ENCODE results near the gene APOBR.
"Not testable (repeated sequence)": the region's sequence is repeated elsewhere in the genome, so short reads cannot be mapped to it uniquely, and the experiment has no call there.

The APOBR gene

DNA sequence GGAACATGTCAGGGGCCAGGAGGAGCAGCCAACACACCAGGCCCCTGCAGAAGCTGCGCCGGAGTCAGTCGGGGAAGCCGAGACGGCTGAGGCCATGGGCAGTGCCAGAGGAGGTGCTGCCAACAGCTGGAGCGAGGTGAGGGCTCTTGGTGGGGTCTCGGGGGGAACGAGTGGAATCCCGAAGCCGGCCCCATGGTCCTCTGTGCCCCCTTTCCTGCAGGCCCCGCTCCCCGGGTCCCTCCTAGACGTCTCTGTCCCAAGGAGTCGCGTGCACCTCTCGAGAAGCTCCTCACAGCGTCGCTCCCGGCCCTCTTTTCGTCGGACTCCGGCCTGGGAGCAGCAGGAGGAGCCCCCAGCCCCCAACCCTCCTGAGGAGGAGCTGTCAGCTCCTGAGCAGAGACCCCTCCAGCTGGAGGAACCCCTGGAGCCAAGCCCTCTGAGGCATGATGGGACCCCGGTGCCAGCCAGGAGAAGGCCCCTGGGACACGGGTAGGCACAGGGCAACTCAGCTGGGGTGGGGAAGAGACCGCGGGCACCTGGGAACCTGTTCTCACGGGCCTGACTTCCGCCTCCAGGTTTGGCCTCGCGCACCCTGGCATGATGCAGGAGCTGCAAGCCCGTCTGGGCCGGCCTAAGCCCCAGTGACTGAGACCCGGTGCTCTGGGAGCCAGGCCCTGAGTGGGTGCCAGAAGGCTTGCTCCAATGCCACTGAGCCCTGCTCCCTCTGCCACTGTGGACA is 3.6 kb downstream of the APOBR start:
- no peak for DNase-seq (ENCODE audit: low read depth)

DNA sequence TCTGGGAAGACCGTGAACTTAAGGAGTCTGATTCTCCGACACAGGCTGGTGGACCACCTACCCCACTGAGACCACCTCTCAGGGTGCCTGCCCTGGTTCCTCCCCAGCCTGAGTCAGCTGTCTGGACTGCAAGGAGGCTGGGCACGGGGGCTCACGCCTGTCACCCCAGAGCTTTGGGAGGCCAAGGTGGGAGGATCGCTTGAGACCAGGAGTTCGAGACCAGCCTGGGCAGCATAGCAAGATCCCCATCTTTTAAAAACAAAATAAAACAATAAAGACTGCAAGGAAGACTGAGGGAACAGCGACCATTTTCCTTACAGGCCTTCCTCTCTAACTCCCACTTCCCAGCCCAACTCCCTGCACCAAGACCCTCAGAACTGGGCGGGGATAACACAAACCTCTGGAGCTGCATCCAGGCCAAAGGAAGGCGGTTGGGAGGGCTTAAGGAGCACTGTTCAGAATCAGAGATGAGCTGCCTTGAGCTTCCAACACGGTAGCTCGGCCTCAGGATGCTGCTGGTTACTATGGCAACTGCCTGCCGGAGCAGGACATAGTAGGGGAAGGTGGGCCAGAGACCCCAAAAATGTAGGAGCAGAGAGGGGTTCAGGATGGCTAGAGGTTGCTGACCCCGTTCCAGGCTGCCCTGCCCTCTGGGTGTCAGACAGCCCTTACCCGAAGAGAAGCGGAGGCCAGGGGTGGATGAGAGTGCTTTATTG is 4.4 kb downstream of the APOBR start:
- no peak for DNase-seq (ENCODE audit: low read depth)

- no peak for DNase-seq (ENCODE audit: low read depth)
Observed at GRCh38 chr16:28499854-28500253, 5.4 kb downstream of the APOBR start.

DNA sequence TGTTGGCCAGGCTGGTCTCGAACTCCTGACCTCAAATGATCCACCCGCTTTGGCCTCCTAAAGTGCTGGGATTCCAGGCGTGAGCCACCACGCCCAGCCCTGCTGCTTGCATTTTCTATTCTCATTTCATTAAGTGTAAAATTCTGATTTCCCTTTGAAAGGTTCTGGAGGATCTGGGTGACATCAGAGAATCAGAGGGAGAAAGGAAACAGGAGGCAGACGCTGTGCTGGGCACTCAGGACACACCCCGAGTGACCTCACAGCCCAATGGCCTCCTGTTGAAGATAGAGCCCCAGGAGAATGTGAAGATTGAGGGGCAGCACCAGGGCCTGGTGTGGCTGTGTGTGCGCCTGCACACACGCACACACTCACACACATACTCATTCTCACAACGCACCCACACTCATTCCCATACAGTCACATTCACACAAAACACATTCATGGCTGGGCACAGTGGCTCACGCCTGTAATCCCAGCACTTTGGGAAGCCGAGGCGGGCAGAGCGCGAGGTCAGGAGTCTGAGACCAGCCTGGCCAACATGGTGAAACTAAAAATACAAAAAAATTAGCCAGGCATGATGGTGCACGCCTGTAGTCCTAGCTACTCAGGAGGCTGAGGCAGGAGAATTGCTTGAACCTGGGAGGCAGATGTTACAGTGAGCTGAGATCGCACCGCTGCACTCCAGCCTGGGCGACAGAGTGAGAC is 6.2 kb downstream of the APOBR start:
- DNase-seq (ENCODE audit: low read depth): not testable (repeated sequence)

GRCh38 chr16:28501258-28502232 is 7.1 kb downstream of the APOBR start:
- no peak for DNase-seq (ENCODE audit: low read depth)

DNA sequence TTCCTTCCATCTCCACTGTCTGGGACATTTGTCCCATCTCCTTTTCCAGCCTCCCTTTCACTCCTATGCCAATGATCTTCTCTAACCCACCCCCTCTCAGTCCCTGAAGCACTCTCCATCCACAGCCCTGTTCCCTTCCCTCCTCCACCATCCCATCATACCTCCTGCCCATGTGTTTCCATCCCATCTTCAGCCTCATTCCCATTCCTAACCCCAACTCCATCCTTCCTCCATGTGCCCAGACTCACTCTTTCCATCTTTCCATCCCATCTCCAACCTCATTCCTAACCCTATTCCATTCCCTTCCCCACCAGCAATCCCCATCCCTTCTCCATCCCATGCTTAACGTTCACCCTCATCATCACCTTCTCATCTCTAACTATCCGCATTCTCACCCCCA is 7.8 kb downstream of the APOBR start:
- no peak for DNase-seq (ENCODE audit: low read depth)

DNA sequence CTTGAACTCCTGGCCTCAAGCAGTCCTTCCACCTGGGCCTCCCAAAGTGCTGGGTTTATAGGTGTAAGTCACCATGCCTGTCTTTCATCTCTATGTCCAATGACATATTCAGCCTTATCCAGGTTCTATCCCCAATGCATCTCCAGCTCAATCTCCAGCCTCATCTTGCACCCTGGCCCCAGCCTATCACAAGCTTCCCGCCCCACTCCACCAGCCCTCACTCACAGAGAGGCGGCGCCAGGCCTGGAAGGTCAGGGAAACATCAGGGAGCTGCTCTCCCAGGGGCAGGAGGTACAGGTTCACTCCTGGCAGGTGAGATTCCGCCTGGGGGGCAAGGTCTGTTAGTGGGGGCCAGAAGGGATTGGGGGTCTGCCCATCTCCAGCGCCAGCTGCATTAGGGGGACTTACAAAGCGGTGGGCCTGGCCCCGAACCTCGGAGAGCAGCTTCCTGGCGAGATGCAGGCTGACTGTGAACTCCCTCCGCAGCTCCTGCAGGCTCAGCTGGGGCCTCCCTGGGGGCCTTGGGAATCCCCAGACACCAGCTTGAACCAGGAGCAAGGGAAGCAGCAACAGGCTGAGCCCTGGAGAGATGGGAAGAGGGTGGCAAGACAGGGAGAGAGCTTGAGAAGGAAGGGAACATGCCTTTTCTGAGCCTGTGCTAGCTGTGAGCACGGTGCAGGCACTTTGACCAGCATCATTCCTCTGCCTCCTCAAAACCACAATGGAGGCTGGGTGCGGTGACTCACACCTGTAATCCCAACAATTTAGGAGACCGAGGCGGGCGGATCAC is 9.2 kb downstream of the APOBR start:
- DNase-seq (ENCODE audit: low read depth): no peak

- no peak for DNase-seq (ENCODE audit: low read depth)
Observed at GRCh38 chr16:28504707-28505404, 10.4 kb downstream of the APOBR start.

- DNase-seq (ENCODE audit: low read depth): no peak
Observed at GRCh38 chr16:28505489-28506137, 11.2 kb downstream of the APOBR start.

DNA sequence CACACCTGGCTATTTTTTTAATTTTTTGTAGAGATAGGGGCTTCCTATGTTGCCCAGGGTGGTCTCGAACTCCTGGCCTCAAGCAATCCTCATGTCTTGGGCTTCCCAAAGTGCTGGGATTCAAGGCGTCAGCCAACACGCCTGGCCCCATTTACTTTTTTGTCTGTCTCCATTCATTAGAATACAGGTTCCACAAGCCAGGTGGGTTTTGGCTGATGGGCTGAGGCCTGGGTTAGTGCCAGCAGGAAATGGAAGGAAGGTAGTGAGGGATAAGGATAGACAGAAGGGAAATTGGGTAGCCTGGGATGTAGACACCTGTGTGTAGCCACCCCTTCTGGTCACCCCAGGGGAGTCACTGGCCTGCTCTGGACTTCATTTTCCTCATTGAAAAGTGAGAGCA is 16.6 kb downstream of the APOBR start:
- DNase-seq (ENCODE audit: low read depth): no peak

DNA sequence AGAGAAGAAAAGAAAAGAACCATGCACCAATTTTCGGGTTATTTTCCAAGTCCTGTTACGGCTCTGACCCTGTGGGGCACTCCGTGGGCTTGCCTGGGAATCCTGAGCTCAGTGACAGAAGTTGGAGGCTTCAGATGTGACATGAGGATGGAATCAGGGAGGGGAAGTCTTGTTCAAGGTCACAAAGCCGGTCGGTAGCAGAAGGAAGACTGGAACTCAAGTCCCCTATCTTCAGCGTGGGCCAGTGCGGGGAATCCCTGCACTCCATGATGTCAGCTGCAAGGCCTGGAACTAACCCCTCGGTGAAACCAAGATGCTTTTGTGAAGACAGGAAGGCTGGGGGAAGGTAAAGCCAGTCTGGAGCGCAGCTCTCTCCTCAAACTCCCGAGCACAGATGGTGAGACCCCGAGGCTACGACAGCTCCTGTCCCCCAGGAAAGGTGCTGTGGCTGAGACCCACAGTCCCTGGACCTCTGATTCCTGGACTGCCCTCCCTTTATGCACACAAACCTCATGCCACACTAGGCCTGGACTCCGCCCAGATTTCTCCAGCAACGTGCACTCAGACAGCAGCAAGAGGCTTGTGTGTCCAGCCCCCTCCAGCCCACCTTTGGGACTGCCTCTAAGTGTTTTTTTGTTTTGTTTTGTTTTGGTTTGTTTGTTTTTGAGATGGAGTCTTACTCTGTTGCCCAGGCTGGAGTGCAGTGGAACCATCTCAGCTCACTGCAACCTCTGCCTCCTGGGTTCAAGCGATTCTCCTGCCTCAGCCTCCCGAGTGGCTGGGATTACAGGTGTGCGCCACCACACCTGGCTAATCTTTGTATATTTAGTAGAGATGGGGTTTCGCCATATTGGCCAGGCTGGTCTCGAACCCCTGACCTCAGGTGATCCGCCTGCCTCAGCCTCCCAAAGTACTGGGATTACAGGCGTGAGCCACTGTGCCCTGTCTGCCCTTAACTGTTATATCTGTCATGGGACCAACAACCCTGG is 17.7 kb downstream of the APOBR start:
- DNase-seq (ENCODE audit: low read depth): no peak

- no peak for DNase-seq (ENCODE audit: low read depth)
Observed at GRCh38 chr16:28513484-28514181, 19.2 kb downstream of the APOBR start.

DNA sequence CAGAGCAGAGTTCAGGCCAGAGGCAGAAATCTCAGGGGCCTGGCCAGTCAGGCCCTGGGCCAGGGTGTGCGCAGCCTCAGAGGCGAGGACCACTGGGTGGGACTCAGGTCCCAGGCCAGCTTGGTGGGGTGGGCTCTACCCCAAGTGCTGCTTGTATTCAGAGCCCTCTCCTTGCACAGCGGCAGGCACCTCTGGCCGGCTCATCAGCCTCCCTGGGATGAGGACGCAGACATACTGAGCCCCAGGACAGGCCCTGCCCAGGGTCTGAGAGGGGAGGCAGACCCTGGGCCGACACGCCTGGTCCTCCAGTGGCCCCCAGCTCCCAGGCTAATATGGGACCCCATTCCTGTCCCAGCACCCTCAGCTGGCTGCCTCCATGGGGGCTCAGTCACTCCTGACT is 19.8 kb downstream of the APOBR start:
- DNase-seq (ENCODE audit: low read depth): no peak

- no peak for DNase-seq (ENCODE audit: low read depth)
Observed at GRCh38 chr16:28520672-28521071, 26.2 kb downstream of the APOBR start.

- DNase-seq (ENCODE audit: low read depth): no peak
Observed at GRCh38 chr16:28521436-28521835, 27.0 kb downstream of the APOBR start.

GRCh38 chr16:28522792-28523191 is 28.3 kb downstream of the APOBR start:
- DNase-seq (ENCODE audit: low read depth): no peak

DNA sequence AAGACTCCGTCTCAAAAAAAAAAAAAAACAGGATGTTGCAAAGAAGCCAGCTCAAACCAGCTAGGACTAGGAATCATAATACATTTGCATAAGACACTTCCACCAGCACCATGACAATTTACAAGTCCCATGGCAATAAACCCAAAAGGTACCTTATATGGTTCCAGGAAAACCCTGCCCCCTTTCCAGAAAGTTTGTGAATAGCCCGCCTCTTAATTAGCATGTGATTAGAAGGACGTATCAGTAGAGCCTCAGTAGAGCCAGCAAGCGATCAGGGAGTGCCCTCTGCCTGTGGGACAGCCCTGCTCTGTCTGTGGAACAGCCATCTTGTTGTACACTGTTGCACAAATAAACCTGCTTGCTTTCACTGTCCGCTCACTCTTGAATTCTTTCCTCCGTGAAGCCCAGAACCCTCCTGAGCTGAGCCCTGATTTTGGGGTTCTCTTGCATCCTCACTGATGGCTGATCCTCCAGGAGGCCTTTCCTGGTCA is 30.3 kb downstream of the APOBR start:
- DNase-seq (ENCODE audit: low read depth): no peak
